Stimulated activated naive CD4-positive, alpha-beta T cell treated with Interleukin-2 at 50 U/mL for 16 hours (primary cell): ENCODE measurements around the gene FRS2.
A peak's percentile ranks its signal among the peaks of the same experiment; 100 is the strongest.
"Not testable (repeated sequence)": the region's sequence is repeated elsewhere in the genome, so short reads cannot be mapped to it uniquely, and the experiment has no call there.

Experiments used
- DNase-seq: peaks from one replicate; lab custom pipeline; 2025; lab: John Stamatoyannopoulos, UW

The FRS2 gene

GRCh38 chr12:69470189-69471075 lies at the start of gene FRS2:
Gene FRS2, plus strand, starts transcription at chr12:69470388. Its CDS starts 98,643 bp downstream, at chr12:69569031.
- peak; percentile 84 for DNase-seq

GRCh38 chr12:69421548-69421947 lies 48.6 kb upstream of the FRS2 start:
- DNase-seq = no peak

GRCh38 chr12:69423037-69423905 lies 46.9 kb upstream of the FRS2 start:
- DNase-seq = no peak

GRCh38 chr12:69425417-69425816 lies 44.8 kb upstream of the FRS2 start:
- DNase-seq = no peak

GRCh38 chr12:69428351-69429073 lies 41.7 kb upstream of the FRS2 start:
- no peak for DNase-seq

- DNase-seq = no peak
These were observed 39.1 kb upstream of the FRS2 start for GRCh38 chr12:69430942-69431590.

- no peak for DNase-seq
These were observed 38.5 kb upstream of the FRS2 start for GRCh38 chr12:69431591-69432222.

GRCh38 chr12:69433653-69434052 lies 36.5 kb upstream of the FRS2 start:
- no peak for DNase-seq

GRCh38 chr12:69435644-69436043 lies 34.5 kb upstream of the FRS2 start:
- DNase-seq = no peak

GRCh38 chr12:69437073-69437472 lies 33.1 kb upstream of the FRS2 start:
- no peak for DNase-seq

GRCh38 chr12:69438539-69438938 lies 31.6 kb upstream of the FRS2 start:
- DNase-seq = no peak

- no peak for DNase-seq
These were observed 30.2 kb upstream of the FRS2 start for GRCh38 chr12:69440016-69440415.

- no peak for DNase-seq
These were observed 29.3 kb upstream of the FRS2 start for GRCh38 chr12:69440886-69441285.

GRCh38 chr12:69442894-69443293 lies 27.3 kb upstream of the FRS2 start:
- no peak for DNase-seq

- DNase-seq = no peak
These were observed 26.3 kb upstream of the FRS2 start for GRCh38 chr12:69443916-69444315.

- DNase-seq = no peak
These were observed 22.3 kb upstream of the FRS2 start for GRCh38 chr12:69447892-69448291.

- not testable (repeated sequence) for DNase-seq
These were observed 17.5 kb upstream of the FRS2 start for GRCh38 chr12:69452598-69453132.

- DNase-seq = no peak
These were observed 13.9 kb upstream of the FRS2 start for GRCh38 chr12:69456239-69456638.

- DNase-seq = no peak
These were observed 12.8 kb upstream of the FRS2 start for GRCh38 chr12:69457433-69457832.

- no peak for DNase-seq
These were observed 10.7 kb upstream of the FRS2 start for GRCh38 chr12:69459477-69459876.

- DNase-seq = no peak
These were observed 5.8 kb upstream of the FRS2 start for GRCh38 chr12:69464428-69464827.
